Stimulated activated CD4-positive, alpha-beta T cell treated with anti-CD3 and anti-CD28 coated beads, Interleukin-2, amount 100 ng/mL, for 4 hours (primary cell): ENCODE data around the gene MED6.

Experiments used
- DNase-seq: peaks from one replicate; pipeline ENCODE4 v3.0.0-alpha.2; 2020; ENCODE audit warnings: low read depth

MED6 gene

GRCh38 chr14:70597731-70598130 lies 2.7 kb downstream of the MED6 start:
- DNase-seq: no peak

- DNase-seq: no peak
These were observed 4.8 kb downstream of the MED6 start for GRCh38 chr14:70595443-70596185.

GRCh38 chr14:70594461-70594860 lies 6.0 kb downstream of the MED6 start:
- no peak for DNase-seq

- no peak for DNase-seq
These were observed 15.2 kb downstream of the MED6 start for GRCh38 chr14:70585231-70585630.

- DNase-seq: no peak
These were observed 23.6 kb downstream of the MED6 start for GRCh38 chr14:70576891-70577290.

GRCh38 chr14:70573050-70573449 lies 27.4 kb downstream of the MED6 start:
- no peak for DNase-seq

GRCh38 chr14:70571139-70571538 lies 29.3 kb downstream of the MED6 start:
- DNase-seq: no peak

GRCh38 chr14:70567791-70568190 lies 32.7 kb downstream of the MED6 start:
- DNase-seq: no peak

- DNase-seq: no peak
These were observed 36.6 kb downstream of the MED6 start for GRCh38 chr14:70563869-70564268.

GRCh38 chr14:70563417-70563816 lies 37.0 kb downstream of the MED6 start:
- no peak for DNase-seq

GRCh38 chr14:70558356-70558755 lies 42.1 kb downstream of the MED6 start:
- DNase-seq: no peak

- DNase-seq: no peak
These were observed 44.6 kb downstream of the MED6 start for GRCh38 chr14:70555890-70556289.

- DNase-seq: no peak
These were observed 62.4 kb downstream of the MED6 start for GRCh38 chr14:70538087-70538486.

- no peak for DNase-seq
These were observed 63.6 kb downstream of the MED6 start for GRCh38 chr14:70536830-70537229.

- DNase-seq: no peak
These were observed 65.6 kb downstream of the MED6 start, which contains the start of gene ADAM20 for GRCh38 chr14:70534904-70535303. Gene ADAM20, minus strand, starts transcription at chr14:70535004. Its CDS starts 10,247 bp downstream, at chr14:70524757.
